GM19238 (cell line): ENCODE data around the gene VIPR1.

Experiments used
- DNase-seq: peaks from one replicate; pipeline ENCODE4 v3.0.0; 2011; ENCODE audit warnings: low spot score; ENCODE audit not compliant: insufficient read length

Gene VIPR1

DNA sequence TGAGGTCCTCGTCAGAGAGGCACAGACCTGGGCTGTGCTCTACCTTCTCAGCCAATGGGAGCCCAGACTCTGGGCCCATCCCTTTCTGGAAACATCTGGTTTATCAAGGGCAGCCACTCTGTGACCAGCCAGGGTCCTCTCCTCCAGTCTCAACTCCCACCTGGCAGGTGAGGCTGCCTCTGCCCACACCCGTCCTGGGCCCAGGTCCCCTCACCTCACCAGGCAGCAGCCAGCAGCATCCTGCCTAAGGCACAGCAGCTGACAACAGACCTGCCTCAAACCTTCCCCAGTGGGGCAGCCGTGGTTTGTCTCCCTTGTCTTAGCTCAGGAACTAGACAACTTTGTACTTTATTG, 8.7 kb upstream of the VIPR1 start:
- no peak for DNase-seq

DNA sequence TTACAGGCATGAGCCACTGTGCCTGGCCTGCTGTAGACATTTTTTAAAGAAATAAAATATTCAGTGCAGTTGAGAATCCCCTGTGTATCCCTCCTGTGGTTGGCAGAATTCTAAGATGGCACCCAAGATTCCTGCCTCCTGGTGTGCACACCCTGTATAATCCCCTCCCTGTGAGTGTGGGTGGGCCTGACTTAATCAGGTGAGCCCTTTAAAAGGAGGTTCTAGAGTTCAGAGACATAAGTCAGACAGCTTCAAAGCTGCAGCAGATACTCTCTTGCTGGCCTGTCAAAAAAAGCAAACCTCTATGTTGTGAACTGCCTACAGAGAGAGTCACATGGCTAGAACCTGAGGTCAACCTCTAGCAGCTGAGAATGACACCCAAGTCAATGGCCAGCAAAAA, 7.0 kb upstream of the VIPR1 start:
- DNase-seq = no peak

DNA sequence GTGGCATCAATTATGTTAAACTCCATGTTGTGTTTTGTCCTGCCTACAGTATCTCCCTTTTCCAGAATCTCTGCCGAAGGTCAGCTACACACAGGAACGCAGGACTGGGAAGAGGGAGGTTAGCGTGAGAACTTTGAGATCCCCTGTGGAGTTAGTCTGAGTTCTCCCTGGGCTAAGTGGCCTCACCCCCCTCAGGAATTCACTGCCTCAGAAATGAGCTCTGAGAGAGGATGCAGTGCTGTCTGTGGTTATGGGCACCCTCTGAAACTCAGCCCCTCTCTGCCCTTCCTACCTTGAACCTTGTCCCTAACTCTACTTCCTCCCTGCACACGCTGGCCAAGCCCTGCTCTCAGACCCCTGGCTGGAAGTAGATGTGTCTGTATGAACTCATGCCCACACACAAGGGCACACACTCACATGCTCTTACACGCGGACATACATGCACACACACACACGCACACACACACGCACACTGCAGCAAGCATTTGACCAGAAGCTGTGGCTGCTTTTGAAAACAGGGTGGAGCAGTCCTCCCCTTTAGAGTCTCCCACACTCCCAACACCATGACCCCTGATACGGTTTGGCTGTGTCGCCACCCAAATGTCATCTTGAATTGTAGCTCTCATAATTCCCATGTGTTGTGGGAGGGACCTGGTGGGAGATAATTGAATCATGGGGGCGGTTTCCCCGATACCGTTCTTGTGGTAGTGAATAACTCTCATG, 5.3 kb upstream of the VIPR1 start:
- no peak for DNase-seq

DNA sequence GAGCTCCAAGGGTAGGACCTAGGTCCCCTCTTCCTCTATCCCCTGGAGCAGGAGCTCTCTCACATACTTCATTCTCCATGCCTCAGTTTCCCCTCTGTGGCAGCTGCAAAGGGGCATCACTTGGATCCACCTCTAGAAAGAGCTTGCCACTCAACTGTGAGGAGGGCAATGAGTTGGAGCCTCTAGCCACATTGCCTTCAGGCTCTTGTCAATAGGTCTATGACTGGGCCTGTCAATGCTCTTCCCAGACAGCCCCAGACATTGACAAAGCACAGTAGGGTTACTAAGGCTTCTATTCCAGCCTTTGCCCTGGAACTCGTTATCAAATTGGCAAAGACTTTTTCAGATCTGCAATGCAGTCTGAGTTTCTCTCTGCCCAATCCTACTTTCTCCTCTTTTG, 4.4 kb upstream of the VIPR1 start:
- no peak for DNase-seq

- no peak for DNase-seq
These were observed 3.5 kb upstream of the VIPR1 start for GRCh38 chr3:42498791-42499477.

GRCh38 chr3:42499478-42499871, 3.0 kb upstream of the VIPR1 start:
- no peak for DNase-seq

DNA sequence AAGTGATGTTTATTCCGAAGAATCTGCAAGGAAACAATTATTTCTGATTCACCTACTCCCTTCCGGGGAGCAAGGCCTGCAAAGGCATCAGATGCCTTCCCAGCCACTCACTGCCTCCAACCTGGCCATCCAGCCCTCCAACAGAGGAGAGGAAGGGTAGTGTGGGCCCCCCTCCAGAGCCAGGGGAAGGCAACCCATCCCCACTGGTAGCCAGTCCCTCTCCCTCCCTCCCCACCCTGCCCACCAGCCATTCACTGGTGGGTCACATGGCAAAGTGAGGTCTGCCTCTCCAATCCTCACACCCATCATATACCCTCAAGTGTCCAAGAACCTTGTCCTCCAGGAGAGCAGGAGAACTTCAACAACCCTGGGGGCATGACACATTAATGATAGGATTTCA, 2.4 kb upstream of the VIPR1 start:
- no peak for DNase-seq

- no peak for DNase-seq
These were observed 1.5 kb upstream of the VIPR1 start for GRCh38 chr3:42500909-42501308.

DNA sequence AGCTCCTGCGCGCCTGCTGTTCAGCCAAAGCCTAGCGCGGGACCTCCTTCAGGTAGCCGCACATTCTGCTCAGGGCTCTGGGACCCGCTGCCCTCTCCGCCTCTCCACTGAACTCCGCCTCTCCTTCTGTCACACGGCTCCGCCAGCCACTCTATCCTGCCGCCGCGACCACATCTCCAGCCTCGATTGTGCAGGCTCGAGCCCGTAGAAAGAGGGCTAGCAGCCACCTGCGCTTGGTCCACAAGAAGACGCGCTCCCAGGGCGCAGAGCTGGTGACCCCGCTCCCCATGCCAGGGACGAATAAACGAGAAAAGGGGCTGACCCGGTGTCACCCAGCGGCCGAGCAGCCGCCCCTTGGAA, 1.1 kb upstream of the VIPR1 start:
- DNase-seq = no peak

DNA sequence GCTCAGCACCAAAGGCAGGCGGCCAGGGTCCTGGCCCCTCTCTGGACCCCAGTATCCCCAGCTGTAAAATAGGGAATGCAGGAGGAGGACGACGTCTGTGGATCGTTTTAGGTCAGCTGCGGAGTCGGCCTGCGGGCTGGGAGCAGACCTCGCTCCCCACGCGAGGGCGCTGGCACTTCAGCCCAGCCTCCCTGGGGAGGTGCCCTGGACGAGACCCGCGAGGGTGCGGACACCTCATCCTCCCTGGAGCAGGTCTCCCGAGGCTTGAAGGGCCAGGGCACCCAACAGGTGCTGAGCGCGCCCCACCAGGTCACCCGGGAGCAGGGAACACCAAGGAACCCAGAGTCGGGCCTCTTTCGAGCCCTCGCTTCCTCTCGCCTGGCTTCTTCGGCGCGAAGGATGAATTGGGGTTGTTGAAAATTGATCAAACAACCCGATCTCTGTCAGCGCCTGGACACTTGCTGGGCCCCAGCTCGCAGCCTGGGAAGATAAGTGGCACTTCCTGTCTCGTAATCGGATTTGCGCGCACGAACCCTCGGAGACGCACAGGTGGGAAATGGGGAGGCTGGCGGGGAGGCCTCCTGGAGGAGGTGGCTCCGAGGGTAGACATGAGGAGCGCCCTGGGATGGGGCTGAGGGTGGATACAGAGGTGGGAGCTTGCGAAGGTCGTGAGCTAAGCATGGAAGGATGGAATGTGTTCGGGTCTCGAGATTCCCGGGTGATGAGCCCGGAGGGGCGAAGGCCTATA, 588 bp upstream of the VIPR1 start:
- peak; percentile 51 for DNase-seq

- DNase-seq = no peak
These were observed 945 bp downstream of the VIPR1 start for GRCh38 chr3:42503251-42503924.

GRCh38 chr3:42503957-42504333, 1.5 kb downstream of the VIPR1 start:
- no peak for DNase-seq

DNA sequence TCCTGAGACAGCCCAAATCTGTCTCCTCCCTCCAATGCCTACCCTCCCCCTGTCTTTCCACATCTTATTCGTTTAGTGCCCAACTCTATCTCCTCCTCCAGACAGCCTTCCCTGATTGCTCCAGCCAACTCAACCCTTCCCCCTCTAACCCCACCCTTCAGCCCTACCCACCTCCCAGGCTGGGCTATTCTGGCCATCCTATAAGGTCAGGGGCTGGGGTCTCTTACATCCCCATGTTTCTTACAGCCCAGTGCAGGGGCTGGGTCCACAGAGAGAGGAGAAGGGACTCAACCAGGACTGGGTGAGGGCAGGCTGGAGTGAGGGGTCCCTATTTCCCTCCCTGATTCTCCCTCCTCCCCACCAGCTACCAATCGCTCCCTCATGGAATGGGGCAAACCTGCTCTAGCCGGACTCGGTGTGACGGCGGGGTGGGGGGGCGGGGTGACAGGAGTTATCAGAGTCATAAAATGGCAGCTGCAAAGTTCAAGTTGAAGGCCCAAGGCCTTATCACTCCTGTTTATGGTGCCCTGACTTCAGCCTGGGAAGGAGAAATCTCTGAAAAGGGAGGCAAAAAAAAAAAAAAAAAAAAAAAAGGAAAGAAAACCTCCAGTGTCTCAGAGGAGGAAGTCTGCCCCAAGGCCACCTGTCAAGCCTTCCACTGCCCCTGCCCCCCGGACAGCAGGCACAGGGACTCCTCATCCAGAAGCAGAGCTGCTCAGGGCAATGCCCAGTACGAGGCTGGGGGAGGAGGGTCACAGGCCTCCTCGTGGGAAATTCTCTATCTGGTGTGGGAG, 2.1 kb downstream of the VIPR1 start:
- no peak for DNase-seq

DNA sequence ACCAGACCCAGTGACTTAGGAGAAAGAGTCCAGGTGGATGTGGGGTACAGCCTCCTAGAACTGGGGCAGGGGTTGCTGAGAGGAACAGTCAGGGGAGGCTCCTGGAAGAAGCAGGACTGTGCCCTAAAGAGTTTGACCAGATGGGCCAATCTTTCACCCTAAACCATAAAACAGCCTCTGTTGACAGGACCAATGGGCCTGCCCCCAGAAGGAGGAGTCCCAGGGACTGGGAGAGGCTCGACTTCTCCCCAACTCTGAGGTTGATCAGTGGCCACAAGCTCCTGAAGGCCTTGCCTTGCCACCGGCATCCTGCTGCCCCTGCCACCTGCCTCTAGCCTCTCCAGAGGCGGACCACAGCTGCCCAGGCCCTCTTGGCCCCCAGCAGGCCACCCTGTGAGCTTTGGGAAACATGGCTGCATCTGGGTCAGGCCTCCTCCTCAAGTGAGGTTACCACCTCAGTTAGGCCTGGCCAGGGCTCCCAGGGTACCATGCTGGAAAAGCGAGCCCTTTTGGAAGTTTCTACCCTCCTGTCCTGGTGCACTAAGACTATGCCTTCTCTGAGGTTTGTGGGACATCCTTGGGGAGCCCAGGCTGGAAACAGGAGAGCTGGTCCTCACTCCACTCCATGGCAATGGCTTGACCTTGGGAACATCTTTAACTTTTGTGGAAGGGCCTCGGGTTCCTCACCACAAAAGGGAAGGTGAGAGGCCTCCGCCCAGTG, 2.8 kb downstream of the VIPR1 start:
- DNase-seq = no peak

GRCh38 chr3:42505849-42506410, 3.5 kb downstream of the VIPR1 start:
- no peak for DNase-seq

- no peak for DNase-seq
These were observed 4.8 kb downstream of the VIPR1 start for GRCh38 chr3:42507252-42507651.

GRCh38 chr3:42507761-42508335, 5.4 kb downstream of the VIPR1 start:
- no peak for DNase-seq

DNA sequence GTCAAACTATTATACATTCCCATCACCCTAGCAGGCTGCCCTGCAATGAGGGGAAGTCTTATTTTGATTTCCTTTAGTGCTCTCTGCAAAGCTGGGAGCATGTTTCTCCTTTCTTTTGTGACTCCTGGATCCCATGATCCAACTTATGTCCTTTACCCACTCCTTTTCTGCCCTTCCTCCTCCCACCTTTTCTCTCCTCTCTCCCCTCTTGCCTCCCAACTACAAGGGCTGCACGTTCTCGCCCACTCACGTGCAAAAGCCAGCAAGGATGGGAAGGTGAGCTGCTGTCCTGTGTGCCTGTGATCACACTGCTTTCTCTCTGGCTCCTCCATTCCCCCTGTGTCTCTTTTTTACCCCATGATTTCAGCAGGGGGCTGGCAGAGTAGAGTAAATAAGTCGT, 6.1 kb downstream of the VIPR1 start:
- no peak for DNase-seq

DNA sequence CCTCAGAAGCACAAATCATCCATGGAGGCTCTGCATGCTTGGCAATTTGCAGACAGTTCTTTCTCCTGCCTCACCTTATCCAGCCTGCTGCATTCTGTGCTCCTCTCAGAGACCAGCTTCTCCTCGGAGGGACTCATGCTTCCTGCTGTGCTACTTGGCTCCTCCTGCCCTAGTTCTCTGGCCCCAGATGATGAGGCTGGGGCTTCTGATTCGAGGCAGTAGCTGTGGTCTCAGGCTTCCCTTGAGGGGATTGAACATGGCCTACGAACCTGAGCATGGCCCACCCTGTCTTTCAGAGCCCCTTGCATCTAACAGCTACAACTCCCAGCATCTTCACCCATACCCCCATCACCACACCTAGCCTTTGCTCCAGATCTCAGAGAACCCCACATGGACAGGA, 6.7 kb downstream of the VIPR1 start:
- DNase-seq = no peak

GRCh38 chr3:42510325-42510724, 7.9 kb downstream of the VIPR1 start:
- DNase-seq = no peak
